G401.6 (cell line): ENCODE data around the gene ADAM12.
"Not testable (repeated sequence)": the region's sequence is repeated elsewhere in the genome, so short reads cannot be mapped to it uniquely, and the experiment has no call there.

ENCODE experiments used
- FAIRE-seq: peaks from 2 replicates; lab custom pipeline; 2012; peaks lifted over from hg19 to GRCh38; lab: Jason Lieb, UNC

The ADAM12 gene

GRCh38 chr10:126177417-126178030, 210.8 kb downstream of the ADAM12 start:
- no peak for FAIRE-seq

- FAIRE-seq: no peak
Measured at GRCh38 chr10:126175641-126176262, 212.5 kb downstream of the ADAM12 start.

GRCh38 chr10:126172755-126173154, 215.5 kb downstream of the ADAM12 start:
- not testable (repeated sequence) for FAIRE-seq

- no peak for FAIRE-seq
Measured at GRCh38 chr10:126171555-126171954, 216.7 kb downstream of the ADAM12 start.

- FAIRE-seq: no peak
Measured at GRCh38 chr10:126170776-126171175, 217.5 kb downstream of the ADAM12 start.

- no peak for FAIRE-seq
Measured at GRCh38 chr10:126170371-126170770, 217.9 kb downstream of the ADAM12 start.

GRCh38 chr10:126169899-126170298, 218.4 kb downstream of the ADAM12 start:
- FAIRE-seq: no peak

GRCh38 chr10:126166797-126167196, 221.5 kb downstream of the ADAM12 start:
- no peak for FAIRE-seq

GRCh38 chr10:126165874-126166273, 222.4 kb downstream of the ADAM12 start:
- no peak for FAIRE-seq

GRCh38 chr10:126163506-126163905, 224.8 kb downstream of the ADAM12 start:
- no peak for FAIRE-seq

GRCh38 chr10:126161691-126162090, 226.6 kb downstream of the ADAM12 start:
- FAIRE-seq: no peak

- FAIRE-seq: no peak
Measured at GRCh38 chr10:126160971-126161630, 227.2 kb downstream of the ADAM12 start.

- FAIRE-seq: no peak
Measured at GRCh38 chr10:126160571-126160970, 227.7 kb downstream of the ADAM12 start.

- FAIRE-seq: no peak
Measured at GRCh38 chr10:126158133-126158892, 230.0 kb downstream of the ADAM12 start.

- no peak for FAIRE-seq
Measured at GRCh38 chr10:126157189-126157588, 231.1 kb downstream of the ADAM12 start.

GRCh38 chr10:126156503-126156902, 231.8 kb downstream of the ADAM12 start:
- no peak for FAIRE-seq

- no peak for FAIRE-seq
Measured at GRCh38 chr10:126156012-126156411, 232.3 kb downstream of the ADAM12 start.

GRCh38 chr10:126155528-126155927, 232.7 kb downstream of the ADAM12 start:
- no peak for FAIRE-seq

- no peak for FAIRE-seq
Measured at GRCh38 chr10:126153711-126154628, 234.3 kb downstream of the ADAM12 start.

- FAIRE-seq: no peak
Measured at GRCh38 chr10:126147866-126148587, 240.2 kb downstream of the ADAM12 start.

- FAIRE-seq: no peak
Measured at GRCh38 chr10:126146771-126147170, 241.5 kb downstream of the ADAM12 start.
